HepG2 (cell line): ENCODE data around the gene PELI3. TPM values are rescaled to one million over a fixed set of nuclear protein-coding genes. Genes with fewer than 3 reads are reported as not detected.
A peak's percentile ranks its signal among the peaks of the same experiment; 100 is the strongest.

ENCODE experiments used
- DRAP1 ChIP-seq: IDR thresholded peaks from 2 replicates; pipeline ENCODE4 v1.6.1; 2016; ENCODE audit warnings: missing genetic modification reagents, missing compliant biosample characterization
- HOMEZ ChIP-seq: IDR thresholded peaks from 2 replicates; pipeline ENCODE4 v1.6.1; 2016; ENCODE audit warnings: low read depth
- HOXA5 ChIP-seq: sonication (generic); formaldehyde crosslinking; IDR thresholded peaks from 2 replicates; pipeline ENCODE4 v1.4.0; 2020; ENCODE audit warnings: missing genetic modification reagents
- PATZ1 ChIP-seq: sonication (generic); formaldehyde crosslinking; IDR thresholded peaks from 2 replicates; pipeline ENCODE4 v1.4.0; 2020; ENCODE audit warnings: missing genetic modification reagents
- PAXIP1 ChIP-seq: sonication (generic); formaldehyde crosslinking; conservative IDR thresholded peaks from 2 replicates; pipeline ENCODE4 v1.4.0; 2020; ENCODE audit warnings: mild to moderate bottlenecking, missing genetic modification reagents, moderate library complexity
- PHF21A ChIP-seq: sonication (generic); formaldehyde crosslinking; IDR thresholded peaks from 2 replicates; pipeline ENCODE4 v1.5.0; 2020; ENCODE audit warnings: mild to moderate bottlenecking, missing genetic modification reagents
- SP2 ChIP-seq: sonication (generic); formaldehyde crosslinking; IDR thresholded peaks from 2 replicates; pipeline ENCODE4 v1.5.1; 2020; ENCODE audit warnings: mild to moderate bottlenecking, missing genetic modification reagents
- SP4 ChIP-seq: sonication (generic); formaldehyde crosslinking; IDR thresholded peaks from 2 replicates; pipeline ENCODE4 v1.8.1; 2023; ENCODE audit warnings: mild to moderate bottlenecking, missing genetic modification reagents
- SPEN ChIP-seq: sonication (generic); formaldehyde crosslinking; IDR thresholded peaks from 2 replicates; pipeline ENCODE4 v1.5.1; 2020; ENCODE audit warnings: low read depth, mild to moderate bottlenecking, missing genetic modification reagents
- ZBTB38 ChIP-seq: sonication (generic); formaldehyde crosslinking; IDR thresholded peaks from 2 replicates; pipeline ENCODE4 v1.5.1; 2020; ENCODE audit warnings: mild to moderate bottlenecking, missing genetic modification reagents
- ZFP91 ChIP-seq: sonication (generic); formaldehyde crosslinking; IDR thresholded peaks from 2 replicates; pipeline ENCODE4 v1.9.0; 2022; ENCODE audit warnings: missing genetic modification reagents, mild to moderate bottlenecking, borderline replicate concordance
- ZMYM4 ChIP-seq: sonication (generic); formaldehyde crosslinking; IDR thresholded peaks from 2 replicates; pipeline ENCODE4 v1.8.1; 2023; ENCODE audit warnings: mild to moderate bottlenecking, missing genetic modification reagents
- ZNF329 ChIP-seq: sonication (generic); formaldehyde crosslinking; IDR thresholded peaks from 2 replicates; pipeline ENCODE4 v1.9.0; 2021; ENCODE audit warnings: low read depth, mild to moderate bottlenecking, missing genetic modification reagents
- ZNF569 ChIP-seq: sonication (generic); formaldehyde crosslinking; IDR thresholded peaks from 2 replicates; pipeline ENCODE4 v1.5.0; 2020; ENCODE audit warnings: mild to moderate bottlenecking, missing genetic modification reagents, moderate library complexity, borderline replicate concordance
- ZNF770 ChIP-seq: sonication (generic); formaldehyde crosslinking; IDR thresholded peaks from 2 replicates; pipeline ENCODE4 v1.5.0; 2020; ENCODE audit warnings: mild to moderate bottlenecking, missing genetic modification reagents
- polyA plus RNA-seq, 8 experiments: library from polyadenylated mRNA; depleted of rRNA in 3 of 8; stranded (reverse) in 7 of 8; unstranded in 1 of 8; fragments of >200 nt; fragmentation: Illumina TruSeq in 4 of 8; extraction: Trizol in 4 of 8; gene quantifications; 2 replicates each; pipeline versions ENCODE4 v1.2.1 to v1.2.3, GENCODE V29; 2011 to 2016; ENCODE audit warnings: low read depth in 4 of 8, missing spikeins in 1 of 8, mixed read lengths in 1 of 8; ENCODE audit not compliant: insufficient read depth in 1 of 8
- total RNA-seq, 5 experiments: library from RNA; depleted of rRNA; stranded (reverse); fragments of >200 nt; fragmentation: Illumina TruSeq; extraction: Trizol; gene quantifications; 2 replicates each; pipeline ENCODE4 v1.2.3, GENCODE V29; 2016; ENCODE audit warnings: low read depth in 1 of 5

The PELI3 gene
- total and polyA plus RNA-seq, 2 of the 13 experiments (the other 11 are each of a cell fraction or from before 2014, with no cell fraction given), result 2.0 to 4.0 TPM

GRCh38 chr11:66440101-66440939 lies 26.4 kb upstream of the PELI3 start (continued):
- TF ChIP-seq SP4 (peak; percentile 71; the same call in 1 of the 2 replicates), HOMEZ (CRISPR knock-in tag) (peak; percentile 54; the same call in 1 of the 2 replicates), PHF21A (CRISPR knock-in tag) (peak; percentile 47; the same call in 1 of the 2 replicates), DRAP1 (peak; percentile 90), HOXA5 (0 out of 2 replicates have a peak, but pooled peaks have one; percentile 25), PAXIP1 (CRISPR knock-in tag) (0 out of 2 replicates have a peak, but pooled peaks have one; percentile 21), ZMYM4 (CRISPR knock-in tag) (peak; percentile 84), ZNF770 (CRISPR knock-in tag) (peak; percentile 27; the same call in 1 of the 2 replicates), PATZ1 (CRISPR knock-in tag) (peak; percentile 23; the same call in 1 of the 2 replicates), ZNF569 (CRISPR knock-in tag) (peak; percentile 61; the same call in 1 of the 2 replicates), ZBTB38 (CRISPR knock-in tag) (0 out of 2 replicates have a peak, but pooled peaks have one; percentile 55), ZNF329 (CRISPR knock-in tag) (0 out of 2 replicates have a peak, but pooled peaks have one; percentile 28), ZFP91 (CRISPR knock-in tag) (peak; percentile 34; the same call in 1 of the 2 replicates), SPEN (CRISPR knock-in tag) (0 out of 2 replicates have a peak, but pooled peaks have one; percentile 42), SP2 (CRISPR knock-in tag) (0 out of 2 replicates have a peak, but pooled peaks have one; percentile 46)
